KMS-11 (cell line): ENCODE measurements around the gene RALBP1.
"Not testable (repeated sequence)": the region's sequence is repeated elsewhere in the genome, so short reads cannot be mapped to it uniquely, and the experiment has no call there.

Source experiments
- H2AFZ ChIP-seq: fragments of 200-600 bp; sonication (generic); 2 replicates; pipeline ENCODE4 v1.6.1; 2016; ENCODE audit warnings: antibody characterized with exemption, mixed run types, low read depth
- H3K27ac ChIP-seq: fragments of 200-600 bp; sonication (generic); 2 replicates; pipeline ENCODE4 v1.6.1; 2016; ENCODE audit warnings: mild to moderate bottlenecking, mixed run types
- H3K27me3 ChIP-seq: fragments of 200-600 bp; sonication (generic); 2 replicates; pipeline ENCODE4 v1.6.1; 2017; ENCODE audit warnings: mild to moderate bottlenecking, low read depth, mixed run types, moderate library complexity; ENCODE audit not compliant: insufficient read depth
- H3K36me3 ChIP-seq: fragments of 200-600 bp; sonication (generic); 2 replicates; pipeline ENCODE4 v1.6.1; 2017; ENCODE audit warnings: mild to moderate bottlenecking, mixed run types; ENCODE audit not compliant: insufficient read depth
- H3K4me1 ChIP-seq: fragments of 200-600 bp; sonication (generic); 2 replicates; pipeline ENCODE4 v1.6.1; 2016; ENCODE audit warnings: mild to moderate bottlenecking, low read depth, mixed run types; ENCODE audit not compliant: poor library complexity, severe bottlenecking
- H3K4me2 ChIP-seq: fragments of 200-600 bp; sonication (generic); 2 replicates; pipeline ENCODE4 v1.7.0; 2016; ENCODE audit warnings: mild to moderate bottlenecking, mixed run types
- H3K4me3 ChIP-seq: fragments of 200-600 bp; sonication (generic); IDR thresholded peaks from 2 replicates; pipeline ENCODE4 v1.6.1; 2017; ENCODE audit warnings: low read depth, low read length, mixed read lengths; ENCODE audit not compliant: insufficient read depth
- H3K79me2 ChIP-seq: fragments of 200-600 bp; sonication (generic); 2 replicates; pipeline ENCODE4 v1.6.1; 2016; ENCODE audit warnings: low read depth, mixed run types; ENCODE audit not compliant: insufficient read depth
- H3K9ac ChIP-seq: fragments of 200-600 bp; sonication (generic); 2 replicates; pipeline ENCODE4 v1.6.1; 2016; ENCODE audit warnings: mild to moderate bottlenecking, mixed run types
- H4K20me1 ChIP-seq: fragments of 200-600 bp; sonication (generic); 2 replicates; pipeline ENCODE4 v1.6.1; 2016; ENCODE audit warnings: mild to moderate bottlenecking, mixed run types; ENCODE audit not compliant: insufficient read depth
- CTCF ChIP-seq: fragments of 200-600 bp; sonication (generic); conservative IDR thresholded peaks from 2 replicates; pipeline ENCODE4 v1.6.1; 2017; ENCODE audit warnings: low read depth, mild to moderate bottlenecking, antibody characterized with exemption, low read length, moderate library complexity, mixed read lengths

RALBP1 gene

DNA sequence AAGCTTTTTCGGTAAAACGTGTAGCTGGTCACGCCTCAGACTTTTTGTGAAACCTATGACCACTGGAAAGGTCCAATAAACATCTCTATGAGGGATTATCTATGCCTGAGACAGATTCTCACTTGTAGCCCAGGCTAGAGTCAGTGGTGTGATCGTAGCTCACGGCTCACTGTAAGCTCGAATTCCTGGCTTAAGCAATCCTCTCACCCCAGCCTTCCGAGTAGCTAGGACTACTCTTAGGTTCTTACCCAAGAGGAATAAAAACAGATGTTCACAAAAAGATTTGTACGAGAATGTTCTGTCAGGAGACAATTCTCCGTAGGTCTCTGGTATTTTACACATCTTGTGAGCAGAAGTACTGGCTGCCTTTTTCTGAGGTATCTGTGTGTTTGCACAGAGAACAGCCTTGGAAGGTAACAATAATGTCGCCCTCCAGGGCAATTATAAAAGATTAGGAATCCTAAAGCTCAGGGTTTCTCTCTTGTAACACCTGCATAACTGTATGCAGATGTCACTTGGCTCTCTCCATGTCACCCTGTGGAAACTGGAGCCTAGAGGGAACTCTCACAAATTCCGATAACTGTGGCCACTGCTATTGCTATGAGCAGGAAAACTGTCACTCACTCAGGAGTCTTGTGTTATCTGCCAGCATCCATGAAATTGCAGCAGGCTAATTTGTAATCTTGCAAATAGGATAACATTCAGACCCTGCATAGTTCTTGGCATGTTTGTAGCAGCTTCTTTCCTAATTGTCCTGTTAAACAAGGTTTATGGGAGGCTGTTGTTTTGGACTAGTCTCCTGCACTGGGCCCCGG is 25.5 kb upstream of the RALBP1 start:
- Histone ChIP-seq H3K4me1 (no peaks in the 10 kb centered on the region), H3K36me3 (no peaks in the 10 kb centered on the region), H3K27me3 (no peaks in the 10 kb centered on the region), H3K4me3 (no peak overlapping the region), H3K79me2 (no peaks in the 10 kb centered on the region), H3K4me2 (no peak overlapping the region), H2AFZ (no peak overlapping the region), H4K20me1 (no peaks in the 10 kb centered on the region), H3K9ac (no peak overlapping the region), H3K27ac (no peak overlapping the region)
- no peak for TF ChIP-seq CTCF

DNA sequence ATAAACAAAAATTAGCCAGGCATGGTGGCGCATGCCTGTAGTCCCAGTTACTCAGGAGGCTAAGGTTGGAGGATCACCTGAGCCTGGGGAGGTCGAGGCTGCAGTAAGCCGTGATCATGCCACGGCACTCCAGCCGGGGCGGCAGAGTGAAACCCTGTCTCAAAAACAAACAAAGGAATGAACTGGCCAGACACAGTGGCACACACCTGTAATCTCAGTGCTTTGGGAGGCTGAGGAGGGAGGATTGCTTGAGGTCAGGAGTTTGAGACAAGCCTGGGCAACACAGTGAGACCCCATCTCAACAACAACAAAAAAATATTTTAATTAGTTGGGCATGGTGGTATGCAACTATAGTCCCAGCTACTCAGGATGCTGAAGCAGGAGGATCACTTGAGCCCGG is 24.4 kb upstream of the RALBP1 start:
- H3K4me2 ChIP-seq, H3K27ac ChIP-seq, H3K79me2 ChIP-seq, H2AFZ ChIP-seq, H3K27me3 ChIP-seq, H3K4me3 ChIP-seq, H3K9ac ChIP-seq, H3K4me1 ChIP-seq, H4K20me1 ChIP-seq, H3K36me3 ChIP-seq: not testable (repeated sequence)

DNA sequence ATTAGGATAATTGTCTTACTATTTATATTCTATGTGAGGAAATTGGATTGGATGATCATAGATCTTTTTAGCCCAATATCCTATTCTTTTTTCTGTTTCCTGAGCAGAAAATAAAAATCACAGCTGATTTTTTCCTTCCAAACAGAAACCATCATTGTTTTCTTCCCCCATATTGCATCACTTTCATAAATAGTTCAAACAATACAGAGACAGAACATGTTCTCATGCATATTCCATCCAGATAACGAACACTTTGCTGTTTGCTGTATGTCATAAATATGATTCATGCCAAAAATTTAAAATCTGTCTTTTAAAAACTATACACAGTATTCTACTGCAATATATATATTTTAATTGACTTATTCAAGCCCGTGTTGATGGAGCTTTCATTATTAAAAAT is 22.0 kb upstream of the RALBP1 start:
- no peak overlapping the region for H2AFZ ChIP-seq
- H4K20me1 ChIP-seq = no peaks in the 10 kb centered on the region
- no peak overlapping the region for H3K27ac ChIP-seq
- H3K4me2 ChIP-seq = no peak overlapping the region
- H3K9ac ChIP-seq = no peak overlapping the region
- TF ChIP-seq CTCF = no peak
- no peaks in the 10 kb centered on the region for H3K4me1 ChIP-seq
- no peaks in the 10 kb centered on the region for H3K79me2 ChIP-seq
- no peaks in the 10 kb centered on the region for H3K27me3 ChIP-seq
- H3K36me3 ChIP-seq = no peaks in the 10 kb centered on the region
- no peak overlapping the region for H3K4me3 ChIP-seq

- Histone ChIP-seq H3K4me3 (no peak overlapping the region), H3K4me2 (no peak overlapping the region), H3K79me2 (no peaks in the 10 kb centered on the region), H3K9ac (no peak overlapping the region), H4K20me1 (no peaks in the 10 kb centered on the region), H3K27me3 (no peaks in the 10 kb centered on the region), H3K36me3 (no peaks in the 10 kb centered on the region), H3K4me1 (no peaks in the 10 kb centered on the region), H2AFZ (no peak overlapping the region), H3K27ac (no peak overlapping the region)
- no peak for TF ChIP-seq CTCF
Observed at GRCh38 chr18:9454061-9454703, 21.1 kb upstream of the RALBP1 start.
